Measurements from ENCODE around the gene GRN.
"Not testable (repeated sequence)": the region's sequence is repeated elsewhere in the genome, so short reads cannot be mapped to it uniquely, and the experiment has no call there.

GRN gene

GRCh38 chr17:44321246-44322120 is 23.6 kb upstream of the GRN start:
- no peak for DNase-seq

- no peak for DNase-seq
These were observed 22.7 kb upstream of the GRN start for GRCh38 chr17:44322236-44322895.

GRCh38 chr17:44323359-44324091 is 21.6 kb upstream of the GRN start:
- DNase-seq = no peak

GRCh38 chr17:44324092-44324570 is 21.0 kb upstream of the GRN start:
- DNase-seq = peak in 1 of 5 donors; percentile 14

DNA sequence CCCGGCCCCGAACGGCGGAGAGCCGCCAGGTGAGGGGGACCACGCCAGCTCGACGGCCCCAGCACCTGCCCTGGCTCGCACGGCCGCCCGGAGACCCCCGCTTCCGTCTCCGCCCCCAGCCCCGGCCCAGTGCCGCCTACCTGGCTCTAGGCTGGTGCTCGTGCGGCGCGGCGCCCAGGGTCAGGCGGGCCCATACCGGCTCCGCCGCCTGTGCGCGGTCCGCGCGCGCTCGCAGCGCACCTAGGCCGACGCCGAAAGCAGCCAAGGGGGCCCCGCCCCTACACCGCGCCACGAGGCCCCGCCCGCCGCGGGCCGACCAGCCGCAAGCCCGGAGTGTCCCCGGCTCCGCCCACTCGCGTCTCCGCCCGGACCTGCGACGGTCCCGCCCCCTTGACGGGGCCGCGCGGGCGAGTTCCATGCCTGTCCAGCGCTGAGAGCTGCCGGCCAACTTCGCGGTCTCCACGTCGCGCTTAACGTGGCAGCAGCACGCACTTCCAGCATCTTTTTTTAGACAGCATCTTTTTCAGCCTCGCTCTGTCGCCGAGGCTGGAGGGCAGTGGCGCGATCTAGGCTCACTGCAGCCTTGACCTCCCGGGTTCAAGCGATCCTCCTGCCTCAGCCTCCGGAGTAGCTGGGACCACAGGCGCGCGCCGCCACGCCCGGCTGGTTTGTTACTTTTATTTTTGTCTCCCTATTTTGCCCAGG is 20.4 kb upstream of the GRN start, which contains the start of gene SLC25A39:
SLC25A39 (minus strand) TSS at position 253 of the 705 bp plus-strand sequence. CDS start 1,261 bp downstream, outside the sequence.
- DNase-seq = peak; percentile 89 to 94 (median 90)

GRCh38 chr17:44326861-44327444 is 18.1 kb upstream of the GRN start:
- peak; percentile 91 to 97 (median 92) for DNase-seq

- DNase-seq = no peak
These were observed 17.2 kb upstream of the GRN start for GRCh38 chr17:44327715-44328449.

DNA sequence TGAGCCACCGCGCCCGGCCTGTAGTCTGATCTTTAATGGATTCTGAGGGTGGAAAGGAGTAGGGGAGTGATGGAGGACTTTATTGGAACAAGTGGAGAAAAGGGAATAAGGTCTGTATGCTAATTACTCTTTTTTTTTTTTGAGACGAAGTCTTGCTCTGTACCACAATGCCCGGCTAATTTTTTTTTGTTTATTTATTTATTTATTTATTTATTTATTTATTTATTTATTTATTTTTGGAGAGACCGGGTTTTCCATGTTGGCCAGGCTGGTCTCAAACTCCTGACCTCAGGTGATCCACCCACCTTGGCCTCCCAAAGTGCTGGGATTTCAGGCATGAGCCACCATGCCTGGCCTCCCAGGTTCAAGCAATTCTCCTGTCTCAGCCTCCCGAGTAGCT is 15.6 kb upstream of the GRN start:
- not testable (repeated sequence) for DNase-seq

GRCh38 chr17:44330263-44330662 is 14.8 kb upstream of the GRN start:
- DNase-seq = not testable (repeated sequence)

GRCh38 chr17:44331249-44331760 is 13.8 kb upstream of the GRN start:
- DNase-seq = peak; percentile 30 to 71 (median 65)

- DNase-seq = no peak
These were observed 11.7 kb upstream of the GRN start for GRCh38 chr17:44333371-44333770.

DNA sequence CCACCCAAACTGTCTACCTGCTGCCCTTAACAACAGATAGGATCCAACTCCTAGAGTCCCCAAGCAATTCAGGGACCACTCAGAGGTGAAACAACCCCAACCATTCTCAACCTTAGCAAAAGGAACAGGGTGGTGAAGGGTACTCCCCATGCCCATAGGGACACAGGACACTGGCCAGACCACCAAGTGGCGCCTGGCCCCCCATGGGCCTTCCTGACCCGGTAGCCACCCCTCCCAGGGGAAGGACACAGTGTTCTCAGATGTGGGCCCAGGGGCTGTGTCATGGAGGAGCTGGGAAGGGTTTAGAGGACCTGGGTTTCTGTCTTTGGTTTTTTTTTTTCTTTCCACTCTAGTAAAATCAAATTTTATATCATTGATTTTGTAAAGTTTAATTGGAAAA is 10.8 kb upstream of the GRN start:
- no peak for DNase-seq

DNA sequence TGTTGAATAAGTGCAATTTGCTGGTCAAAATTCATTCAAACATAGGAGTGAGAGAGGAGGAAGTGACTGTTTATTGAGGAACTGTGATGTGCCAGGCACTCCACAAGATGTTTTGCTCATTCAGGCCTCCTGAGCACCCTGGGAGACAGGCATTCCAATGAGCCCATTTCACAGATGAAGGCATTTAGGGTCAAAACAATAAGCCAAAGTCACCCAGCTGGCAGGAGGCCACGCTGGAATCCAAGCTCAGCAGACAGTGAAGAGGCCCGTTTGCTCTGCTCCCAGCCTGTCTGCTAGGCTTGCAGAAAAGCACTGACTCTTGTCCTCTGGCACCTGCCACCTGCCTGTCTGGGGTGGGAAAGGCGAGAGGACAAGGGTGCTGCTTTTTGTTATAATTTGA is 10.4 kb upstream of the GRN start:
- no peak for DNase-seq

- no peak for DNase-seq
These were observed 9.5 kb upstream of the GRN start for GRCh38 chr17:44335564-44335963.

DNA sequence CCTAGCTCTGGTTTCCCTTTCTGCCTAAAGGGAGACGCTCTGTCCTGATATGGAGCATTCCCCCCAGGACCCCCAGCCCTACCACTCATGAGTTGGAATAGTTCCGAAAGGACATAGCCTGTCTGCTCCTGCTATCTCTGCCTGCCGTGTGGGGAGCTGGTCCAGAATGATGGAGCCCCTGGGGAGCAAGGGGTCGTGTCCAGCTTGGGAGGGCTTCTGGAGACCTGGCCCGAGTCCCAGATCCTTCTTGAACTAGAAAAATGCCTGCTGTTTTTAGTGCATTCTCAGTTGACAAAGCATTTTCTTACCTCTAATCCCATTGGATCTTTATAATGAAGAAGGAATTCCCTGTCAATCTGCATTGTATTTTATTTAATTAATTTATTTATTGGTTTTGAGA is 9.1 kb upstream of the GRN start:
- DNase-seq = no peak

GRCh38 chr17:44338702-44339101 is 6.4 kb upstream of the GRN start:
- no peak for DNase-seq

- not testable (repeated sequence) for DNase-seq
These were observed 4.5 kb upstream of the GRN start for GRCh38 chr17:44340553-44340952.

- DNase-seq = no peak
These were observed 1.4 kb upstream of the GRN start for GRCh38 chr17:44343510-44344209.

DNA sequence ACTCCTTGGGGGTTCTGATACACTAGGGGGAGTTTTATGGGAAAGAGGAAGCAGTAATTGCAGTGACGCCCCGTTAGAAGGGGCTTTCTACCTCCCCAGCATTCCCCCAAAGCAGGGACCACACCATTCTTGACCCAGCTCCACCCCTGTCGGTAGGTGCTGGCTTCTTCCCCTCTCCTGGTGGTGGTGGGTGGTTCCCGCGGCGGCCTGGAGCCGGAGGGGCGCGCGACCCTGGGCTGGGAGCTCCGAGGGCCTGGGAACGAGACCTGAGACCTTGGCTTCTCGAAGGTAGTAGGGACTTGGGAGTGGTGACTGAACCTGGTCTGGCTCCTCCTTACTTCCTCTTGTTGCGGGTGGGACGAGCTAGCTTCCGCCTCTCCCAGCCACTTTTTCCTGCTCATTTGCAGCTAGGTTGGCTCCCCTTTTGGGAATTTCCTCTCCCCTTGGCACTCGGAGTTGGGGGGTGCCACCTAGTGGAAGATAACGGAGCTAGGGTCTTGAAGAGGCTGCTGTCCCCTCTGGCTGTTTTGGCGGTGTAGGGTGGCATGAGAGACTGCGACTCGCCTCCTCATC is 438 bp downstream of the GRN start:
- DNase-seq = peak in 2 of 5 donors; percentile 23 to 25

Measured in T-helper 1 cell (primary cell).